HL-60 (cell line): ENCODE results near the gene DLL4.

ENCODE experiments used
- DNase-seq, 2 experiments: peaks; one replicate each; pipeline ENCODE4 v3.0.0-alpha.2; 2010 to 2020; ENCODE audit warnings: low read depth in 1 of 2, low spot score in 1 of 2
- H3K27ac ChIP-seq: fragments of 250-450 bp; sonication (Bioruptor Pico); replicated peaks from 2 replicates; pipeline ENCODE4 v1.5.1; 2020; ENCODE audit warnings: mild to moderate bottlenecking, moderate library complexity
- H3K27me3 ChIP-seq: fragments of 250-450 bp; sonication (Bioruptor Pico); 2 replicates; pipeline ENCODE4 v1.5.1; 2021; ENCODE audit warnings: mild to moderate bottlenecking, moderate library complexity; ENCODE audit not compliant: insufficient read depth, poor library complexity, severe bottlenecking
- H3K4me3 ChIP-seq: replicated peaks from 2 replicates; pipeline ENCODE4 v1.5.1; 2011; ENCODE audit warnings: mild to moderate bottlenecking, control low read depth, low read length; ENCODE audit not compliant: insufficient read depth
- GABPA ChIP-seq: IDR thresholded peaks from 2 replicates; pipeline ENCODE4 v1.6.1; 2012; ENCODE audit warnings: low read depth
- POLR2AphosphoS5 ChIP-seq: IDR thresholded peaks from 2 replicates; pipeline ENCODE4 v1.6.1; 2012; ENCODE audit warnings: low read depth
- REST ChIP-seq: IDR thresholded peaks from 2 replicates; pipeline ENCODE4 v1.6.1; 2012; ENCODE audit warnings: low read depth; ENCODE audit not compliant: insufficient replicate concordance
- SPI1 ChIP-seq: IDR thresholded peaks from 2 replicates; pipeline ENCODE4 v1.6.1; 2012; ENCODE audit warnings: low read depth, mild to moderate bottlenecking, borderline replicate concordance
- TF ChIP-seq, protein P1 (sequence below): IDR thresholded peaks from one replicate; pipeline ENCODE4 v1.5.1; 2011; ENCODE audit warnings: low read length, control low read depth, inconsistent platforms; ENCODE audit not compliant: insufficient read depth

The DLL4 gene

DNA sequence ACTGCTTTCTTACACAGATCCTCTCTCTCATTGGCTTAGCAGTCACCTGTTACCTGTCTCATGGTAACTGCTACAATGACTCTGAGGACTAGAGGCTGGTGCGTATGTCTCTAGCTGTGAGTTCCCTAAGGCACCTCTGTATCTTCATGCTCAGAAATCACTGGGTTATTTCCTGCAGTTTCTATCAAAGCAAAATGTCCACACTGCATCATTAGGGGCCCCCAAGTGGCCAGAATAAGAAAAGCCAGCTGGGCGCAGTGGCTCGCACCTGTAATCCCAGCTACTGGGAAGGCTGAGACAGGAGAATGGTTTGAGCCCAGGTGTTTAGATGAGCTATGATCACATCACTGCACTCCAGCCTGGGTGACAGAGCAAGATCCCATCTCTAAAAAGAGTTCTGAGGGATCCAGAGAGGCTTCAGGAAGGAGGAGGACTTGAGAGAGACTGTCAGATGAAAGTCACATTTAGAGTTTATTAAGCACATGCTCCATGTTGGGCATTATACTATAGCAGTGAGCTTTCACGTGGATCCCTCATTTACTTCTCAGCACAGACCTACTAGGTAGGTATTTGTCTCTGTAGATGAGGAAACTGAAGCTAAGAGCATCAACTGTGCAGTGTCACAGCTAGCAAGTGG, 37.2 kb upstream of the DLL4 start:
- peak in 1 of 2 experiments; percentile 51 for DNase-seq
- no peak for TF ChIP-seq SPI1
- no peak for TF ChIP-seq REST
- TF ChIP-seq POLR2AphosphoS5, result no peak
- TF ChIP-seq, protein P1, sequence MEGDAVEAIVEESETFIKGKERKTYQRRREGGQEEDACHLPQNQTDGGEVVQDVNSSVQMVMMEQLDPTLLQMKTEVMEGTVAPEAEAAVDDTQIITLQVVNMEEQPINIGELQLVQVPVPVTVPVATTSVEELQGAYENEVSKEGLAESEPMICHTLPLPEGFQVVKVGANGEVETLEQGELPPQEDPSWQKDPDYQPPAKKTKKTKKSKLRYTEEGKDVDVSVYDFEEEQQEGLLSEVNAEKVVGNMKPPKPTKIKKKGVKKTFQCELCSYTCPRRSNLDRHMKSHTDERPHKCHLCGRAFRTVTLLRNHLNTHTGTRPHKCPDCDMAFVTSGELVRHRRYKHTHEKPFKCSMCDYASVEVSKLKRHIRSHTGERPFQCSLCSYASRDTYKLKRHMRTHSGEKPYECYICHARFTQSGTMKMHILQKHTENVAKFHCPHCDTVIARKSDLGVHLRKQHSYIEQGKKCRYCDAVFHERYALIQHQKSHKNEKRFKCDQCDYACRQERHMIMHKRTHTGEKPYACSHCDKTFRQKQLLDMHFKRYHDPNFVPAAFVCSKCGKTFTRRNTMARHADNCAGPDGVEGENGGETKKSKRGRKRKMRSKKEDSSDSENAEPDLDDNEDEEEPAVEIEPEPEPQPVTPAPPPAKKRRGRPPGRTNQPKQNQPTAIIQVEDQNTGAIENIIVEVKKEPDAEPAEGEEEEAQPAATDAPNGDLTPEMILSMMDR, result peak; percentile 71
- TF ChIP-seq GABPA, result no peak
- no peak overlapping the region for H3K4me3 ChIP-seq
- H3K27ac ChIP-seq, result 0 out of 2 replicates have a peak overlapping the region, but pooled peaks have one; percentile 73
- H3K27me3 ChIP-seq, result no peaks in the 10 kb centered on the region

- TF ChIP-seq SPI1 (0 out of 2 replicates have a peak, but pooled peaks have one; percentile 1), GABPA (no peak), POLR2AphosphoS5 (no peak), REST (no peak)
- TF ChIP-seq, protein P1, result no peak
- H3K27ac ChIP-seq, result peak overlapping the region; percentile 73
- H3K4me3 ChIP-seq, result no peak overlapping the region
- no peak for DNase-seq
- H3K27me3 ChIP-seq, result no peaks in the 10 kb centered on the region
Measured at GRCh38 chr15:40892447-40893012, 36.6 kb upstream of the DLL4 start.

DNA sequence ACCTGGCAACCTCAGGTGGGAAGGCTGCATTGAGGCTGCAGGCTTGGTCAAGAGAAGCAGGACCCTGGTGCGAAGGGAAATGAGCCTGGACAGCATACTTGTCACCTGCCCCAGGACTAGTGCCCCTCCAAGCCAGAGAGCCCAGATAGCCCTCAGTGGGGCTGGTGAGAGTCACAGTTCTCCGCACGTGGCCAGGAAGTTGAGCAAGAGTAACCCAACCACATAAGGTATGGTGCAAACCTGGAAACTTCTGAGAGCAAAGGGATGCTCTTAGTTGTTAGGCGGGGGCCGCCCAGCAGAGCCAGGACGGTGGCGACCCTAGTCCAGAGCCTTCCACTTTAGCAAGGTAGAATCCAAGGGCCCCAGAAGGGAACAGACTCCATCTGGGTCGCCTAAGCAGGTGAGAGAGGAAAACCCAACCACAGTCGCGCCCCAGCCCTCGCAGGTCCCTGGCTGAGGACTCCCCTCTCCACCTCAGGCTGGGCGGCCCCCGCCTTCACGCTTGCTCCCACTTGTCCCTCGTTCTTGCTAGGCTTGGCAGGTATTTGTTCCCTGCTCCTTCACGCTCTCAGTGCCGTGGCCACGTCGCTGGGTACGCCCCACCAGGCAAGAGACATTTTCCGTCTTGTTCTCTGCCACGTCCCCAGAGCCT, 36.0 kb upstream of the DLL4 start:
- no peaks in the 10 kb centered on the region for H3K27me3 ChIP-seq
- peak in 1 of 2 experiments; percentile 81 for DNase-seq
- H3K27ac ChIP-seq, result peak overlapping the region; percentile 73
- H3K4me3 ChIP-seq, result no peak overlapping the region
- no peak for TF ChIP-seq GABPA
- TF ChIP-seq POLR2AphosphoS5, result 0 out of 2 replicates have a peak, but pooled peaks have one; percentile 31
